ENCODE data around the gene PAGR1.
"Not testable (repeated sequence)": the region's sequence is repeated elsewhere in the genome, so short reads cannot be mapped to it uniquely, and the experiment has no call there.

The PAGR1 gene

DNA sequence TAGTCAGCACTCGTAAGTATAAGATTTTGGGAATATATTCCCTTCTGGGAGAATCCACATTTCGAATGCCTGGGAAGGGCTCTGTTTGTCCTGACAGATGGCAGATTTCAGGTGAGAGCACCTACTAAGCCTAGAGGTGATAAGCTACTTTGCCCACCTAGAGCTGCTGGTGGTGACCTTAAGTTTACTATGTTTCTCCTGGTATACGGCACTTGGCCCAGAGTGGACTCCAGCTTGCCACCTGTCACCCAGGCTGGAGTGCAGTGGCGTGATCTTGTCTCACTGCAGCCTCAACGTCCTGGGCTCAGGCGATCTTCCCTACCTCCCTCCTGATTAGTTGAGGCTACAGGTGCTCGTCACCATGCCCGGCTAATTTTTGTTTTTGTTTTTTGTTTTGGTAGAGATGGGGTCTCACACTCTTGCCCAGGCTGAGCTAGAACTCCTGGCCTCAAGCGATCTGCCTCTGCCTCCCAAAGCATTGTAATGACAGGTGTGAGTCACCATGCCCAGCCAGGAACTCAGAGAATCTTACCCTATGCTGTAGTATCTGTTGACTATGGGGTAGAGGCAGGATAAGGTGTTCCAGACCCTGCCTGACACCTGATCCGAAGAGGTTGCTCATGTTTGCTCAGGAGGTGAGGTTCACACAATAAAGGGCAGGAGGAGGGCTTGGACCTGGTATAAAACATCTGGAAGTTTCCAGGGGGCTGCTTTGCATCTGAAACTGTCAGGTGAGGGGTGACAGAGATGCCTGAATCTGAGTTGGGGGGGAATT lies 38.2 kb upstream of the PAGR1 start, which contains the start of gene ZG16:
Gene ZG16, plus strand, starts transcription at position 681 of the 775 bp plus-strand sequence. CDS start 1,011 bp downstream, outside the sequence.
- Histone ChIP-seq H3K79me1 (ENCODE audit: low read length) (peaks cover 26% of the 10 kb centered on the region), H2BK120ac (ENCODE audit: insufficient read depth, low read length, poor library complexity) (peak within 1 kb of the TSS; percentile 52), H3K9ac (ENCODE audit: low read length) (no peak within 1 kb of the TSS), H3K18ac (ENCODE audit: low read length) (peak within 1 kb of the TSS; percentile 13), H3K4ac (ENCODE audit: low read depth, low read length) (peak within 1 kb of the TSS; percentile 57), H3K14ac (ENCODE audit: low read length) (peak within 1 kb of the TSS; percentile 19), H3K4me3 (ENCODE audit: low read depth, low read length) (no peak within 1 kb of the TSS), H3K9me3 (ENCODE audit: insufficient read depth, low read depth, low read length) (peaks cover 5% of the 10 kb centered on the region), H2AK5ac (ENCODE audit: low read length) (peak within 1 kb of the TSS; percentile 71), H4K8ac (ENCODE audit: low read depth, low read length) (peak within 1 kb of the TSS; percentile 13), H4K91ac (ENCODE audit: low read depth, low read length) (peak within 1 kb of the TSS; percentile 80), H3K27ac (ENCODE audit: low read depth, low read length) (peak within 1 kb of the TSS; percentile 62), H3K4me2 (ENCODE audit: low read length) (no peak within 1 kb of the TSS), H4K12ac (ENCODE audit: low read depth, low read length) (no peak within 1 kb of the TSS), H3K79me2 (ENCODE audit: control insufficient read depth, insufficient read depth, low read length, poor library complexity) (no peaks in the 10 kb centered on the region), H3K36me3 (ENCODE audit: control insufficient read depth in 1 of 2, insufficient read depth in 2 of 2, low read length in 2 of 2) (no peaks in the 10 kb centered on the region), H2AFZ (ENCODE audit: insufficient read depth, low read length, poor library complexity) (no peak within 1 kb of the TSS), H3K4me1 (ENCODE audit: control insufficient read depth in 1 of 2, insufficient read depth in 2 of 2, low read length in 2 of 2) (peaks cover 28 to 35% of the 10 kb centered on the region in 2 experiments), H3K23ac (ENCODE audit: low read length) (no peak within 1 kb of the TSS), H3K27me3 (ENCODE audit: insufficient read depth, low read length) (no peaks in the 10 kb centered on the region), H2BK5ac (ENCODE audit: low read depth, low read length, poor library complexity) (peak within 1 kb of the TSS; percentile 10), H2BK12ac (ENCODE audit: low read length) (peak within 1 kb of the TSS; percentile 47)
- no peak for DNase-seq
- WGBS (ENCODE audit: extremely low coverage, insufficient coverage, insufficient read length) = no CpG with 5 or more reads among the region's 10 CpGs

GRCh38 chr16:29779474-29779873 lies 36.5 kb upstream of the PAGR1 start:
- H2AK5ac ChIP-seq (ENCODE audit: low read length) = no peak overlapping the region

GRCh38 chr16:29783094-29783953 lies 32.6 kb upstream of the PAGR1 start:
- Histone ChIP-seq H2BK5ac (ENCODE audit: low read depth, low read length, poor library complexity) (peak overlapping the region; percentile 96), H3K79me1 (ENCODE audit: low read length) (peaks cover 35% of the 10 kb centered on the region), H2BK120ac (ENCODE audit: insufficient read depth, low read length, poor library complexity) (peak overlapping the region; percentile 98), H4K8ac (ENCODE audit: low read depth, low read length) (peak overlapping the region; percentile 83), H4K91ac (ENCODE audit: low read depth, low read length) (peak overlapping the region; percentile 97), H3K4me1 (ENCODE audit: control insufficient read depth in 1 of 2, insufficient read depth in 2 of 2, low read length in 2 of 2) (peaks cover 31 to 37% of the 10 kb centered on the region in 2 experiments), H2BK12ac (ENCODE audit: low read length) (peak overlapping the region; percentile 85), H3K27ac (ENCODE audit: low read depth, low read length) (peak overlapping the region; percentile 94)
- not testable (repeated sequence) for H3K23ac ChIP-seq (ENCODE audit: low read length); H2AK5ac ChIP-seq (ENCODE audit: low read length); H3K9me3 ChIP-seq (ENCODE audit: insufficient read depth, low read depth, low read length); H3K14ac ChIP-seq (ENCODE audit: low read length); H3K4me2 ChIP-seq (ENCODE audit: low read length); H3K36me3 ChIP-seq (ENCODE audit: control insufficient read depth in 1 of 2, insufficient read depth in 2 of 2, low read length in 2 of 2); H3K4me3 ChIP-seq (ENCODE audit: low read depth, low read length); H4K12ac ChIP-seq (ENCODE audit: low read depth, low read length); H3K18ac ChIP-seq (ENCODE audit: low read length); H3K27me3 ChIP-seq (ENCODE audit: insufficient read depth, low read length); H2AFZ ChIP-seq (ENCODE audit: insufficient read depth, low read length, poor library complexity); H3K4ac ChIP-seq (ENCODE audit: low read depth, low read length); H3K9ac ChIP-seq (ENCODE audit: low read length); H3K79me2 ChIP-seq (ENCODE audit: control insufficient read depth, insufficient read depth, low read length, poor library complexity)
- DNase-seq = peak; percentile 77 to 89
- WGBS (ENCODE audit: extremely low coverage, insufficient coverage, insufficient read length) = no CpG with 5 or more reads among the region's 13 CpGs

More at GRCh38 chr16:29779474-29779873, 36.5 kb upstream of the PAGR1 start:
- H3K4ac ChIP-seq (ENCODE audit: low read depth, low read length) = no peak overlapping the region
- peaks cover 30 to 37% of the 10 kb centered on the region in 2 experiments for H3K4me1 ChIP-seq (ENCODE audit: control insufficient read depth in 1 of 2, insufficient read depth in 2 of 2, low read length in 2 of 2)
- no peak overlapping the region for H3K14ac ChIP-seq (ENCODE audit: low read length)
- H3K79me2 ChIP-seq (ENCODE audit: control insufficient read depth, insufficient read depth, low read length, poor library complexity) = no peaks in the 10 kb centered on the region
- peaks cover 30% of the 10 kb centered on the region for H3K79me1 ChIP-seq (ENCODE audit: low read length)
- peak; percentile 87 to 92 for DNase-seq
- no peak overlapping the region for H3K4me2 ChIP-seq (ENCODE audit: low read length)
- peaks cover 5% of the 10 kb centered on the region for H3K9me3 ChIP-seq (ENCODE audit: insufficient read depth, low read depth, low read length)
- no peak overlapping the region for H3K18ac ChIP-seq (ENCODE audit: low read length)
- H4K91ac ChIP-seq (ENCODE audit: low read depth, low read length) = peak overlapping the region; percentile 86
- H2BK5ac ChIP-seq (ENCODE audit: low read depth, low read length, poor library complexity) = peak overlapping the region; percentile 10
- WGBS (ENCODE audit: extremely low coverage, insufficient coverage, insufficient read length) = no CpG with 5 or more reads among the region's 10 CpGs
- no peak overlapping the region for H4K12ac ChIP-seq (ENCODE audit: low read depth, low read length)
- H3K4me3 ChIP-seq (ENCODE audit: low read depth, low read length) = no peak overlapping the region
- peak overlapping the region; percentile 62 for H3K27ac ChIP-seq (ENCODE audit: low read depth, low read length)
- H2BK12ac ChIP-seq (ENCODE audit: low read length) = peak overlapping the region; percentile 95
- no peaks in the 10 kb centered on the region for H3K36me3 ChIP-seq (ENCODE audit: control insufficient read depth in 1 of 2, insufficient read depth in 2 of 2, low read length in 2 of 2)
- no peak overlapping the region for H2AFZ ChIP-seq (ENCODE audit: insufficient read depth, low read length, poor library complexity)
- H3K9ac ChIP-seq (ENCODE audit: low read length) = no peak overlapping the region
- H2BK120ac ChIP-seq (ENCODE audit: insufficient read depth, low read length, poor library complexity) = peak overlapping the region; percentile 50
- peak overlapping the region; percentile 5 for H4K8ac ChIP-seq (ENCODE audit: low read depth, low read length)
- no peaks in the 10 kb centered on the region for H3K27me3 ChIP-seq (ENCODE audit: insufficient read depth, low read length)
- H3K23ac ChIP-seq (ENCODE audit: low read length) = no peak overlapping the region

GRCh38 chr16:29784157-29784556 lies 31.8 kb upstream of the PAGR1 start:
- Histone ChIP-seq H3K4me3 (ENCODE audit: low read depth, low read length) (no peak overlapping the region), H3K4ac (ENCODE audit: low read depth, low read length) (peak overlapping the region; percentile 70), H2AFZ (ENCODE audit: insufficient read depth, low read length, poor library complexity) (no peak overlapping the region), H3K4me2 (ENCODE audit: low read length) (no peak overlapping the region), H3K18ac (ENCODE audit: low read length) (peak overlapping the region; percentile 72), H2BK120ac (ENCODE audit: insufficient read depth, low read length, poor library complexity) (peak overlapping the region; percentile 98), H2BK12ac (ENCODE audit: low read length) (peak overlapping the region; percentile 85), H3K14ac (ENCODE audit: low read length) (peak overlapping the region; percentile 95), H4K8ac (ENCODE audit: low read depth, low read length) (peak overlapping the region; percentile 83), H3K36me3 (ENCODE audit: control insufficient read depth in 1 of 2, insufficient read depth in 2 of 2, low read length in 2 of 2) (no peaks in the 10 kb centered on the region), H4K12ac (ENCODE audit: low read depth, low read length) (no peak overlapping the region), H2AK5ac (ENCODE audit: low read length) (no peak overlapping the region), H3K79me2 (ENCODE audit: control insufficient read depth, insufficient read depth, low read length, poor library complexity) (no peaks in the 10 kb centered on the region), H3K27me3 (ENCODE audit: insufficient read depth, low read length) (no peaks in the 10 kb centered on the region), H4K91ac (ENCODE audit: low read depth, low read length) (peak overlapping the region; percentile 97), H3K27ac (ENCODE audit: low read depth, low read length) (peak overlapping the region; percentile 94), H3K23ac (ENCODE audit: low read length) (no peak overlapping the region), H3K4me1 (ENCODE audit: control insufficient read depth in 1 of 2, insufficient read depth in 2 of 2, low read length in 2 of 2) (peaks cover 26 to 29% of the 10 kb centered on the region in 2 experiments), H3K9me3 (ENCODE audit: insufficient read depth, low read depth, low read length) (peaks cover 5% of the 10 kb centered on the region), H2BK5ac (ENCODE audit: low read depth, low read length, poor library complexity) (peak overlapping the region; percentile 96), H3K9ac (ENCODE audit: low read length) (no peak overlapping the region), H3K79me1 (ENCODE audit: low read length) (peaks cover 30% of the 10 kb centered on the region)
- WGBS (ENCODE audit: extremely low coverage, insufficient coverage, insufficient read length) = no CpG with 5 or more reads among the region's 2 CpGs
- no peak for DNase-seq

Data from trophoblast cell (in vitro differentiated cells and primary cell).